ENCODE results near the gene PWP2. TPM values are rescaled to one million over a fixed set of nuclear protein-coding genes. Genes with fewer than 3 reads are reported as not detected.
"Not testable (repeated sequence)": the region's sequence is repeated elsewhere in the genome, so short reads cannot be mapped to it uniquely, and the experiment has no call there.

PWP2 gene
- total and polyA plus RNA-seq, 4 donors, result 0.66 to 8.4 (median 2.7) TPM

- not testable (repeated sequence) for H3K36me3 ChIP-seq (ENCODE audit: control insufficient read depth in 4 of 4, insufficient read depth in 3 of 4, low read depth in 1 of 4, low read length in 3 of 4); H3K9ac ChIP-seq (ENCODE audit: low read depth in 1 of 2, low read length in 2 of 2); H3K27ac ChIP-seq (ENCODE audit: low read depth in 1 of 2, low read length in 2 of 2); H3K27me3 ChIP-seq (ENCODE audit: control insufficient read depth in 4 of 4, insufficient read depth in 4 of 4, low read length in 3 of 4); H3K9me3 ChIP-seq (ENCODE audit: control insufficient read depth in 4 of 4, low read length in 3 of 4); H3K4me1 ChIP-seq (ENCODE audit: control insufficient read depth in 4 of 4, insufficient read depth in 4 of 4, low read length in 3 of 4); DNase-seq (ENCODE audit: low spot score); H3K4me3 ChIP-seq (ENCODE audit: low read depth in 1 of 3, low read length in 3 of 3)
- no CpG with 5 or more reads among the region's 15 CpGs for whole genome bisulfite sequencing
Measured at GRCh38 chr21:44165933-44166332, 58.7 kb downstream of the PWP2 start.

- not testable (repeated sequence) for H3K4me1 ChIP-seq (ENCODE audit: control insufficient read depth in 4 of 4, insufficient read depth in 4 of 4, low read length in 3 of 4); H3K9ac ChIP-seq (ENCODE audit: low read depth in 1 of 2, low read length in 2 of 2); H3K4me3 ChIP-seq (ENCODE audit: low read depth in 1 of 3, low read length in 3 of 3); H3K9me3 ChIP-seq (ENCODE audit: control insufficient read depth in 4 of 4, low read length in 3 of 4); DNase-seq (ENCODE audit: low spot score); H3K27me3 ChIP-seq (ENCODE audit: control insufficient read depth in 4 of 4, insufficient read depth in 4 of 4, low read length in 3 of 4); H3K36me3 ChIP-seq (ENCODE audit: control insufficient read depth in 4 of 4, insufficient read depth in 3 of 4, low read depth in 1 of 4, low read length in 3 of 4); H3K27ac ChIP-seq (ENCODE audit: low read depth in 1 of 2, low read length in 2 of 2)
- no CpG with 5 or more reads among the region's 11 CpGs for WGBS
Measured at GRCh38 chr21:44167527-44167926, 60.3 kb downstream of the PWP2 start.

GRCh38 chr21:44170326-44170725, 63.1 kb downstream of the PWP2 start:
- H3K4me3 ChIP-seq (ENCODE audit: low read depth in 1 of 3, low read length in 3 of 3); DNase-seq (ENCODE audit: low spot score); H3K9ac ChIP-seq (ENCODE audit: low read depth in 1 of 2, low read length in 2 of 2); H3K9me3 ChIP-seq (ENCODE audit: control insufficient read depth in 4 of 4, low read length in 3 of 4); H3K4me1 ChIP-seq (ENCODE audit: control insufficient read depth in 4 of 4, insufficient read depth in 4 of 4, low read length in 3 of 4); H3K27me3 ChIP-seq (ENCODE audit: control insufficient read depth in 4 of 4, insufficient read depth in 4 of 4, low read length in 3 of 4); H3K27ac ChIP-seq (ENCODE audit: low read depth in 1 of 2, low read length in 2 of 2); H3K36me3 ChIP-seq (ENCODE audit: control insufficient read depth in 4 of 4, insufficient read depth in 3 of 4, low read depth in 1 of 4, low read length in 3 of 4): not testable (repeated sequence)
- no CpG with 5 or more reads among the region's 10 CpGs for WGBS

GRCh38 chr21:44170863-44171262, 63.7 kb downstream of the PWP2 start:
- WGBS, result 0% methylated on average over 6 of the region's 10 CpGs
- not testable (repeated sequence) for H3K4me3 ChIP-seq (ENCODE audit: low read depth in 1 of 3, low read length in 3 of 3); H3K27ac ChIP-seq (ENCODE audit: low read depth in 1 of 2, low read length in 2 of 2); DNase-seq (ENCODE audit: low spot score); H3K4me1 ChIP-seq (ENCODE audit: control insufficient read depth in 4 of 4, insufficient read depth in 4 of 4, low read length in 3 of 4); H3K36me3 ChIP-seq (ENCODE audit: control insufficient read depth in 4 of 4, insufficient read depth in 3 of 4, low read depth in 1 of 4, low read length in 3 of 4); H3K27me3 ChIP-seq (ENCODE audit: control insufficient read depth in 4 of 4, insufficient read depth in 4 of 4, low read length in 3 of 4); H3K9ac ChIP-seq (ENCODE audit: low read depth in 1 of 2, low read length in 2 of 2); H3K9me3 ChIP-seq (ENCODE audit: control insufficient read depth in 4 of 4, low read length in 3 of 4)
- TF ChIP-seq FOXA2 (IDR thresholded peaks at IDR 0.05), result peak; percentile 26
- TF ChIP-seq RXRA (IDR thresholded peaks at IDR 0.05), result peak; percentile 47 to 70
- peak in 1 of 2 donors; percentile 14 for TF ChIP-seq HNF4A (conservative IDR thresholded peaks at IDR 0.05)
- peak; percentile 14 for TF ChIP-seq SP1 (IDR thresholded peaks at IDR 0.05)

GRCh38 chr21:44171962-44172572, 64.9 kb downstream of the PWP2 start:
- H3K27ac ChIP-seq (ENCODE audit: low read depth in 1 of 2, low read length in 2 of 2); H3K27me3 ChIP-seq (ENCODE audit: control insufficient read depth in 4 of 4, insufficient read depth in 4 of 4, low read length in 3 of 4); H3K9me3 ChIP-seq (ENCODE audit: control insufficient read depth in 4 of 4, low read length in 3 of 4); DNase-seq (ENCODE audit: low spot score); H3K36me3 ChIP-seq (ENCODE audit: control insufficient read depth in 4 of 4, insufficient read depth in 3 of 4, low read depth in 1 of 4, low read length in 3 of 4); H3K4me3 ChIP-seq (ENCODE audit: low read depth in 1 of 3, low read length in 3 of 3); H3K9ac ChIP-seq (ENCODE audit: low read depth in 1 of 2, low read length in 2 of 2); H3K4me1 ChIP-seq (ENCODE audit: control insufficient read depth in 4 of 4, insufficient read depth in 4 of 4, low read length in 3 of 4): not testable (repeated sequence)
- no CpG with 5 or more reads among the region's 13 CpGs for WGBS

- H3K9ac ChIP-seq (ENCODE audit: low read depth in 1 of 2, low read length in 2 of 2); H3K9me3 ChIP-seq (ENCODE audit: control insufficient read depth in 4 of 4, low read length in 3 of 4); DNase-seq (ENCODE audit: low spot score); H3K4me3 ChIP-seq (ENCODE audit: low read depth in 1 of 3, low read length in 3 of 3); H3K27ac ChIP-seq (ENCODE audit: low read depth in 1 of 2, low read length in 2 of 2); H3K4me1 ChIP-seq (ENCODE audit: control insufficient read depth in 4 of 4, insufficient read depth in 4 of 4, low read length in 3 of 4); H3K27me3 ChIP-seq (ENCODE audit: control insufficient read depth in 4 of 4, insufficient read depth in 4 of 4, low read length in 3 of 4); H3K36me3 ChIP-seq (ENCODE audit: control insufficient read depth in 4 of 4, insufficient read depth in 3 of 4, low read depth in 1 of 4, low read length in 3 of 4): not testable (repeated sequence)
- WGBS, result no CpG with 5 or more reads among the region's 19 CpGs
Measured at GRCh38 chr21:44172741-44173140, 65.5 kb downstream of the PWP2 start.

GRCh38 chr21:44175189-44175588, 68.0 kb downstream of the PWP2 start:
- no CpG with 5 or more reads among the region's 17 CpGs for WGBS
- DNase-seq (ENCODE audit: low spot score); H3K27me3 ChIP-seq (ENCODE audit: control insufficient read depth in 4 of 4, insufficient read depth in 4 of 4, low read length in 3 of 4); H3K36me3 ChIP-seq (ENCODE audit: control insufficient read depth in 4 of 4, insufficient read depth in 3 of 4, low read depth in 1 of 4, low read length in 3 of 4); H3K9me3 ChIP-seq (ENCODE audit: control insufficient read depth in 4 of 4, low read length in 3 of 4); H3K4me1 ChIP-seq (ENCODE audit: control insufficient read depth in 4 of 4, insufficient read depth in 4 of 4, low read length in 3 of 4); H3K27ac ChIP-seq (ENCODE audit: low read depth in 1 of 2, low read length in 2 of 2); H3K9ac ChIP-seq (ENCODE audit: low read depth in 1 of 2, low read length in 2 of 2); H3K4me3 ChIP-seq (ENCODE audit: low read depth in 1 of 3, low read length in 3 of 3): not testable (repeated sequence)

GRCh38 chr21:44176127-44176526, 68.9 kb downstream of the PWP2 start:
- not testable (repeated sequence) for DNase-seq (ENCODE audit: low spot score); H3K4me1 ChIP-seq (ENCODE audit: control insufficient read depth in 4 of 4, insufficient read depth in 4 of 4, low read length in 3 of 4); H3K27ac ChIP-seq (ENCODE audit: low read depth in 1 of 2, low read length in 2 of 2); H3K27me3 ChIP-seq (ENCODE audit: control insufficient read depth in 4 of 4, insufficient read depth in 4 of 4, low read length in 3 of 4); H3K36me3 ChIP-seq (ENCODE audit: control insufficient read depth in 4 of 4, insufficient read depth in 3 of 4, low read depth in 1 of 4, low read length in 3 of 4); H3K9ac ChIP-seq (ENCODE audit: low read depth in 1 of 2, low read length in 2 of 2); H3K4me3 ChIP-seq (ENCODE audit: low read depth in 1 of 3, low read length in 3 of 3); H3K9me3 ChIP-seq (ENCODE audit: control insufficient read depth in 4 of 4, low read length in 3 of 4)
- WGBS, result 11% methylated on average over 6 of the region's 14 CpGs

Data from liver (tissue), 9 donors.